GM12873 (cell line): Measurements from ENCODE around the gene CD86.

Source experiments
- CTCF ChIP-seq: IDR thresholded peaks from 2 replicates; pipeline ENCODE4 v1.5.1; 2012; ENCODE audit warnings: low read depth, mild to moderate bottlenecking, moderate library complexity, low read length, control low read depth; ENCODE audit not compliant: insufficient read depth; ENCODE audit errors: missing control alignments

The CD86 gene

GRCh38 chr3:122060040-122060698 is 5.0 kb downstream of the CD86 start:
- TF ChIP-seq CTCF = no peak

- no peak for TF ChIP-seq CTCF
Observed at GRCh38 chr3:122063908-122064307, 8.7 kb downstream of the CD86 start.

GRCh38 chr3:122064326-122064725 is 9.2 kb downstream of the CD86 start:
- TF ChIP-seq CTCF = no peak

- TF ChIP-seq CTCF = no peak
Observed at GRCh38 chr3:122066331-122067213, 11.4 kb downstream of the CD86 start.

- TF ChIP-seq CTCF = no peak
Observed at GRCh38 chr3:122067214-122067550, 12.0 kb downstream of the CD86 start.

- no peak for TF ChIP-seq CTCF
Observed at GRCh38 chr3:122067588-122068240, 12.6 kb downstream of the CD86 start.

GRCh38 chr3:122074621-122075265 is 19.6 kb downstream of the CD86 start:
- no peak for TF ChIP-seq CTCF
